WTC11 (cell line): ENCODE measurements around the gene SERBP1. TPM values are rescaled to one million over a fixed set of nuclear protein-coding genes. Genes with fewer than 3 reads are reported as not detected.

Experiments used
- ATAC-seq: fragments of 200-7000 bp; cut with Tn5 transposase; 2 replicates; pipeline ENCODE4 v1.10.0; 2021; ENCODE audit warnings: mild to moderate bottlenecking, moderate library complexity
- CTCF ChIA-PET: fragments of 300-600 bp; sonication (Branson Sonifier 250); formaldehyde crosslinking; loops from one replicate; lab custom pipeline; 2021; ENCODE audit warnings: antibody characterized with exemption; lab: Charles Lee
- POLR2A ChIA-PET: fragments of 350-600 bp; sonication (Branson Sonifier 250); formaldehyde crosslinking; loops from one replicate; lab custom pipeline; 2021; ENCODE audit warnings: antibody characterized with exemption; lab: Charles Lee
- DNase-seq: peaks from one replicate; pipeline ENCODE4 v3.0.0; 2021; ENCODE audit warnings: low spot score
- H3K27ac Mint-ChIP-seq: 2 replicates; pipeline ENCODE4 v1.8.0; 2021; ENCODE audit warnings: mixed read lengths
- H3K27me3 Mint-ChIP-seq: 2 replicates; pipeline ENCODE4 v1.8.0; 2021; ENCODE audit warnings: low read depth, mild to moderate bottlenecking, moderate library complexity, mixed read lengths
- H3K36me3 Mint-ChIP-seq: 2 replicates; pipeline ENCODE4 v1.8.0; 2021; ENCODE audit warnings: mixed read lengths
- H3K4me1 Mint-ChIP-seq: 2 replicates; pipeline ENCODE4 v1.8.0; 2022; ENCODE audit warnings: mixed read lengths
- H3K4me3 Mint-ChIP-seq: 2 replicates; pipeline ENCODE4 v1.8.0; 2021; ENCODE audit warnings: mild to moderate bottlenecking, moderate library complexity, mixed read lengths
- H3K9me3 Mint-ChIP-seq: 2 replicates; pipeline ENCODE4 v1.8.0; 2021; ENCODE audit warnings: mixed read lengths
- AFF4 ChIP-seq: sonication (generic); formaldehyde crosslinking; IDR thresholded peaks from 2 replicates; pipeline ENCODE4 v1.8.1; 2023; ENCODE audit warnings: mild to moderate bottlenecking, missing genetic modification reagents, borderline replicate concordance
- AR ChIP-seq: fragments of 250-450 bp; sonication (Bioruptor Pico); IDR thresholded peaks from 2 replicates; pipeline ENCODE4 v1.9.0; 2021; ENCODE audit warnings: mild to moderate bottlenecking
- CREB1 ChIP-seq: sonication (generic); formaldehyde crosslinking; IDR thresholded peaks from 2 replicates; pipeline ENCODE4 v1.8.0; 2023; ENCODE audit warnings: mild to moderate bottlenecking, missing genetic modification reagents
- E2F5 ChIP-seq: sonication (generic); formaldehyde crosslinking; IDR thresholded peaks from 2 replicates; pipeline ENCODE4 v1.8.1; 2022; ENCODE audit warnings: mild to moderate bottlenecking, moderate library complexity, missing genetic modification reagents
- GABPB1 ChIP-seq: sonication (generic); formaldehyde crosslinking; IDR thresholded peaks from 2 replicates; pipeline ENCODE4 v1.8.1; 2023; ENCODE audit warnings: mild to moderate bottlenecking, missing genetic modification reagents
- MXD4 ChIP-seq: fragments of 250-450 bp; sonication (Bioruptor Pico); IDR thresholded peaks from 2 replicates; pipeline ENCODE4 v1.8.0; 2021; ENCODE audit warnings: mild to moderate bottlenecking, moderate library complexity, borderline replicate concordance
- MYBL2 ChIP-seq: sonication (generic); formaldehyde crosslinking; IDR thresholded peaks from 2 replicates; pipeline ENCODE4 v1.8.1; 2023; ENCODE audit warnings: mild to moderate bottlenecking, moderate library complexity, missing genetic modification reagents
- PRRX2 ChIP-seq: fragments of 250-450 bp; sonication (Bioruptor Pico); IDR thresholded peaks from 2 replicates; pipeline ENCODE4 v1.8.0; 2021; ENCODE audit warnings: mild to moderate bottlenecking
- SMAD4 ChIP-seq: sonication (generic); formaldehyde crosslinking; IDR thresholded peaks from 2 replicates; pipeline ENCODE4 v1.8.0; 2022; ENCODE audit warnings: mild to moderate bottlenecking, missing genetic modification reagents
- TEAD1 ChIP-seq: sonication (generic); formaldehyde crosslinking; IDR thresholded peaks from 2 replicates; pipeline ENCODE4 v1.8.0; 2022; ENCODE audit warnings: mild to moderate bottlenecking, missing genetic modification reagents
- USF2 ChIP-seq: sonication (generic); formaldehyde crosslinking; IDR thresholded peaks from 2 replicates; pipeline ENCODE4 v1.8.1; 2023; ENCODE audit warnings: mild to moderate bottlenecking, missing genetic modification reagents, moderate library complexity
- ZBTB43 ChIP-seq: sonication (generic); formaldehyde crosslinking; IDR thresholded peaks from 2 replicates; pipeline ENCODE4 v1.8.1; 2023; ENCODE audit warnings: mild to moderate bottlenecking, missing genetic modification reagents
- ZNF219 ChIP-seq: sonication (generic); formaldehyde crosslinking; IDR thresholded peaks from 2 replicates; pipeline ENCODE4 v1.8.0; 2023; ENCODE audit warnings: missing genetic modification reagents, mild to moderate bottlenecking, borderline replicate concordance
- ZNF425 ChIP-seq: fragments of 250-450 bp; sonication (Bioruptor Pico); conservative IDR thresholded peaks from 2 replicates; pipeline ENCODE4 v1.9.0; 2021; ENCODE audit warnings: mild to moderate bottlenecking
- ZNF512 ChIP-seq: sonication (generic); formaldehyde crosslinking; IDR thresholded peaks from 2 replicates; pipeline ENCODE4 v1.8.1; 2022; ENCODE audit warnings: missing genetic modification reagents, borderline replicate concordance
- ZNF532 ChIP-seq: fragments of 250-450 bp; sonication (Bioruptor Pico); IDR thresholded peaks from 2 replicates; pipeline ENCODE4 v1.9.0; 2021; ENCODE audit warnings: mild to moderate bottlenecking, borderline replicate concordance
- total RNA-seq: library from RNA; stranded (reverse); gene quantifications from 3 replicates; pipeline ENCODE4 v1.2.3, GENCODE V29; 2021

SERBP1 gene
- total RNA-seq, 1 experiment from 2014 or later = 543 TPM

GRCh38 chr1:67368046-67368514 is 62.1 kb downstream of the SERBP1 start:
- ATAC-seq (no peak), DNase-seq (no peak)
- Mint-ChIP-seq H3K4me1 (peaks cover 20% of the 10 kb centered on the region), H3K4me3 (no peak overlapping the region), H3K27me3 (no peaks in the 10 kb centered on the region), H3K36me3 (no peaks in the 10 kb centered on the region), H3K9me3 (no peaks in the 10 kb centered on the region), H3K27ac (no peak overlapping the region)
- TF ChIP-seq USF2 (CRISPR knock-in tag) (no peak), ZNF512 (no peak), PRRX2 (CRISPR knock-in tag) (no peak), MXD4 (CRISPR knock-in tag) (no peak), ZBTB43 (CRISPR knock-in tag) (no peak), SMAD4 (CRISPR knock-in tag) (no peak), ZNF219 (CRISPR knock-in tag) (no peak), MYBL2 (CRISPR knock-in tag) (no peak), AFF4 (CRISPR knock-in tag) (no peak), GABPB1 (CRISPR knock-in tag) (no peak), CREB1 (no peak), ZNF532 (no peak), TEAD1 (CRISPR knock-in tag) (no peak), E2F5 (no peak), AR (no peak), ZNF425 (no peak)
- ChIA-PET CTCF (interaction anchor here (0.6 kb wide), 2 partner anchors 20 to 71 kb away, joined by 3 to 7 read pairs; no protein-coding TSS in a partner anchor), POLR2A (no interaction called here)
